Measurements from ENCODE around the gene CCDC51.
"Not testable (repeated sequence)": the region's sequence is repeated elsewhere in the genome, so short reads cannot be mapped to it uniquely, and the experiment has no call there.

The CCDC51 gene

DNA sequence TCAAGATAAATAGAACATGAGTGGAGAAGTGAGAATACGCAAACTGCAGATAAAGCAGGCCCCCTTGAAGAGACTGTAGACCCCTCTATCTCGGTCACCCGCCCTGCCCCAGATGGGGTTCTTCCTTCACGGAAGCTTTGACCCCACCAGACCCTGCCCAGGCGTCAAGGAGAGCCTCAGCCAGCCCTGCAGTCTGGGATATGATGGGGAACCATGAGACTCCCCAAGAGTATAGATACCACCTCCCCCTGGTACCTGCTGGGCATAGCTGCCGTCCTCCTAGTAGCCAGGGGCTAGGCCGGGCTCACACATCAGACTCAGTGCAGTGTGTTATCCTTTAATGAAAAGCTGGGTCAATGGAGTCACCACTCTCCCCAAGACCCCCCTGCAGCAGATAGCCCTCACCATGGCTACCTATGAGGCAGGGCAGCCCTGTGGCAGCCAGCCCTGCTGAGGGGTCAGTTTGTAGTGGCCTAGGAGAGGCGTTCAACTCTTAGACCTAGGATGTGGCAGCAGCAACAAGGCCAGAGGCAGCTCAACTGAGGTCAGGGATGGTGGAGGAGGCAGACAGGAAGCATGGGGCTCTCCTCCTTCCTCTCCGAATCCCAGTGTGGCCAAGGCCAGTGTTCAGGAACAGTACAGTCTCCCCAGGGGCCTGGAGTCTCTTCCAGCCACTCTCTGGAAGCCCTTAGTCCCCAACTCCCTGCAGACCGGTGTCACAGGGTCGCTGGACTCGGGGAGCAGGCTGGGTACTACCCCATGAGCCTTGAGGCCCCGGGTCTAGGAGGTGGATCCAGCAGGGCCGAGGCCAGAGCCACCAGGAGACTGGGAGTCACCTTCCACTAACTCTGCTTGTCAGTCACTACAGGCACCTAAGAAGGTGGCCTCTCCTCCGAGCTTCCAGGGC lies 36.1 kb downstream of the CCDC51 start:
- Histone ChIP-seq H3K9me2 (replicated peaks; ENCODE audit: insufficient read depth, low read length) (no peaks in the 10 kb centered on the region), H3K9me3 (ENCODE audit: insufficient read depth, low read length) (no peaks in the 10 kb centered on the region), H3K79me2 (ENCODE audit: insufficient read depth, low read length) (no peaks in the 10 kb centered on the region), H3F3A (ENCODE audit: insufficient read depth) (no peaks in the 10 kb centered on the region), H3K27ac (ENCODE audit: low read depth, low read length) (no peak overlapping the region), H2AFZ (ENCODE audit: low read depth, low read length, severe bottlenecking) (no peak overlapping the region), H3K27me3 (ENCODE audit: low read length) (no peaks in the 10 kb centered on the region), H3K4me3 (ENCODE audit: insufficient read depth, low read length, poor library complexity, severe bottlenecking) (no peak overlapping the region), H4K20me1 (ENCODE audit: low read depth, low read length) (no peaks in the 10 kb centered on the region), H3K4me2 (ENCODE audit: low read depth, low read length, poor library complexity, severe bottlenecking) (no peak overlapping the region), H3K9ac (ENCODE audit: low read length) (no peak overlapping the region), H3K36me3 (ENCODE audit: low read length) (no peaks in the 10 kb centered on the region)
- TF ChIP-seq CTCF (IDR thresholded peaks at IDR 0.05; ENCODE audit: insufficient read depth, low read length, poor library complexity, severe bottlenecking) = no peak
- TF ChIP-seq EZH2phosphoT487 (conservative IDR thresholded peaks at IDR 0.05; ENCODE audit: low read length) = no peak

DNA sequence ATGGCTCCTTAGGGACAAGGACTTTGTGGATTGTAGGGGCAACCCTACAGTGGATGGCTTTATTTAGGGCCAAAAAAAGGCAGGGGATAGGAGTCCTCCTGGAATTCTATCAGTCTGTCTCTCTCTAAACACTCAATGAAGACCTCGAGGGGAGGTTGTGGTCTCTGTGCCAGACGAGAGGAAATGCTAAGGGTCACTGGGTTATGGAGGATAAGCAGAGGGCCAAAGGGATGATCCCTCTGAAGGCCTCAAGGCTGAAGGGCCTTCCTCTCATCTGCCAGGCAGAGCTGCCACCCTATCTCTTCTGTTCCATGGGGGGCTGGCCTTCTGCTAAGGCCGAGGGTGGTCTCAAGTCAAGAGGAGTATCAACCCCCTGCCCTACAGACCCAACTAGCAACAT lies 37.0 kb downstream of the CCDC51 start:
- H4K20me1 ChIP-seq (ENCODE audit: low read depth, low read length) = no peaks in the 10 kb centered on the region
- no peak for TF ChIP-seq EZH2phosphoT487 (conservative IDR thresholded peaks at IDR 0.05; ENCODE audit: low read length)
- TF ChIP-seq CTCF (IDR thresholded peaks at IDR 0.05; ENCODE audit: insufficient read depth, low read length, poor library complexity, severe bottlenecking) = no peak
- H3K4me2 ChIP-seq (ENCODE audit: low read depth, low read length, poor library complexity, severe bottlenecking) = no peak overlapping the region
- H3K9me3 ChIP-seq (ENCODE audit: insufficient read depth, low read length) = no peaks in the 10 kb centered on the region
- H3K36me3 ChIP-seq (ENCODE audit: low read length) = no peaks in the 10 kb centered on the region
- no peaks in the 10 kb centered on the region for H3F3A ChIP-seq (ENCODE audit: insufficient read depth)
- H3K27ac ChIP-seq (ENCODE audit: low read depth, low read length) = no peak overlapping the region
- no peaks in the 10 kb centered on the region for H3K79me2 ChIP-seq (ENCODE audit: insufficient read depth, low read length)
- no peak overlapping the region for H2AFZ ChIP-seq (ENCODE audit: low read depth, low read length, severe bottlenecking)
- no peak overlapping the region for H3K9ac ChIP-seq (ENCODE audit: low read length)
- H3K9me2 ChIP-seq (replicated peaks; ENCODE audit: insufficient read depth, low read length) = no peaks in the 10 kb centered on the region
- H3K4me3 ChIP-seq (ENCODE audit: insufficient read depth, low read length, poor library complexity, severe bottlenecking) = no peak overlapping the region
- no peaks in the 10 kb centered on the region for H3K27me3 ChIP-seq (ENCODE audit: low read length)

GRCh38 chr3:48402281-48402732 lies 37.6 kb downstream of the CCDC51 start:
- Histone ChIP-seq H3K4me2 (ENCODE audit: low read depth, low read length, poor library complexity, severe bottlenecking) (no peak overlapping the region), H4K20me1 (ENCODE audit: low read depth, low read length) (no peaks in the 10 kb centered on the region), H3K27ac (ENCODE audit: low read depth, low read length) (no peak overlapping the region), H3F3A (ENCODE audit: insufficient read depth) (no peaks in the 10 kb centered on the region), H3K9me2 (replicated peaks; ENCODE audit: insufficient read depth, low read length) (no peaks in the 10 kb centered on the region), H2AFZ (ENCODE audit: low read depth, low read length, severe bottlenecking) (no peak overlapping the region), H3K36me3 (ENCODE audit: low read length) (no peaks in the 10 kb centered on the region), H3K79me2 (ENCODE audit: insufficient read depth, low read length) (no peaks in the 10 kb centered on the region), H3K27me3 (ENCODE audit: low read length) (no peaks in the 10 kb centered on the region), H3K4me3 (ENCODE audit: insufficient read depth, low read length, poor library complexity, severe bottlenecking) (no peak overlapping the region), H3K9ac (ENCODE audit: low read length) (no peak overlapping the region), H3K9me3 (ENCODE audit: insufficient read depth, low read length) (no peaks in the 10 kb centered on the region)
- TF ChIP-seq EZH2phosphoT487 (conservative IDR thresholded peaks at IDR 0.05; ENCODE audit: low read length) (no peak), CTCF (IDR thresholded peaks at IDR 0.05; ENCODE audit: insufficient read depth, low read length, poor library complexity, severe bottlenecking) (no peak)

- H3K4me3 ChIP-seq (ENCODE audit: insufficient read depth, low read length, poor library complexity, severe bottlenecking); H2AFZ ChIP-seq (ENCODE audit: low read depth, low read length, severe bottlenecking); H3K9me3 ChIP-seq (ENCODE audit: insufficient read depth, low read length); H3K9me2 ChIP-seq (replicated peaks; ENCODE audit: insufficient read depth, low read length); H3K9ac ChIP-seq (ENCODE audit: low read length); H3K79me2 ChIP-seq (ENCODE audit: insufficient read depth, low read length); H3K36me3 ChIP-seq (ENCODE audit: low read length); H3K27me3 ChIP-seq (ENCODE audit: low read length); H3K27ac ChIP-seq (ENCODE audit: low read depth, low read length); H3F3A ChIP-seq (ENCODE audit: insufficient read depth); H3K4me2 ChIP-seq (ENCODE audit: low read depth, low read length, poor library complexity, severe bottlenecking); H4K20me1 ChIP-seq (ENCODE audit: low read depth, low read length): not testable (repeated sequence)
Observed at GRCh38 chr3:48401434-48401901, 38.5 kb downstream of the CCDC51 start.

Data from SU-DHL-6 (cell line).